Astrocyte (in vitro differentiated cells and primary cell): ENCODE results near the gene ZNF410. TPM values are rescaled to one million over a fixed set of nuclear protein-coding genes. Genes with fewer than 3 reads are reported as not detected.

ENCODE experiments used
- DNase-seq: peaks from one replicate; pipeline ENCODE4 v3.0.0-alpha.2; 2010; ENCODE audit warnings: low read depth
- FAIRE-seq: peaks from 2 replicates; lab custom pipeline; 2011; peaks lifted over from hg19 to GRCh38; lab: Jason Lieb, UNC
- H2AFZ ChIP-seq: 2 replicates; pipeline ENCODE4 v1.6.0; 2012; ENCODE audit warnings: low read depth, low read length, inconsistent platforms
- H3K27ac ChIP-seq: 2 replicates; pipeline ENCODE4 v1.5.1; 2011; ENCODE audit warnings: low read depth, low read length, inconsistent platforms
- H3K27me3 ChIP-seq: 2 replicates; pipeline ENCODE4 v1.6.0; 2011; ENCODE audit warnings: low read length, inconsistent platforms; ENCODE audit not compliant: insufficient read depth
- H3K36me3 ChIP-seq: 2 replicates; pipeline ENCODE4 v1.5.1; 2011; ENCODE audit warnings: low read length, inconsistent platforms; ENCODE audit not compliant: insufficient read depth
- H3K4me1 ChIP-seq: 2 replicates; pipeline ENCODE4 v1.5.1; 2011; ENCODE audit warnings: low read length, inconsistent platforms; ENCODE audit not compliant: insufficient read depth
- H3K4me2 ChIP-seq: 2 replicates; pipeline ENCODE4 v1.6.0; 2012; ENCODE audit warnings: low read length, inconsistent platforms
- H3K4me3 ChIP-seq: 2 replicates; pipeline ENCODE4 v1.5.1; 2011; ENCODE audit warnings: low read depth, mild to moderate bottlenecking, low read length, inconsistent platforms; ENCODE audit not compliant: insufficient read depth
- H3K79me2 ChIP-seq: 2 replicates; pipeline ENCODE4 v1.6.0; 2012; ENCODE audit warnings: mild to moderate bottlenecking, low read length, inconsistent platforms; ENCODE audit not compliant: insufficient read depth
- H3K9ac ChIP-seq: 2 replicates; pipeline ENCODE4 v1.6.0; 2012; ENCODE audit warnings: mild to moderate bottlenecking, low read length, inconsistent platforms
- H3K9me3 ChIP-seq: 2 replicates; pipeline ENCODE4 v1.5.1; 2012; ENCODE audit warnings: low read depth, mild to moderate bottlenecking, low read length, inconsistent platforms; ENCODE audit not compliant: insufficient read depth
- H4K20me1 ChIP-seq: 2 replicates; pipeline ENCODE4 v1.6.0; 2012; ENCODE audit warnings: low read length, inconsistent platforms; ENCODE audit not compliant: insufficient read depth
- H3K27ac Mint-ChIP-seq: one replicate; pipeline ENCODE4 v1.8.0; 2021; ENCODE audit warnings: mild to moderate bottlenecking, mixed read lengths; ENCODE audit not compliant: unreplicated experiment
- H3K27me3 Mint-ChIP-seq: one replicate; pipeline ENCODE4 v1.8.0; 2021; ENCODE audit warnings: low read depth, mixed read lengths; ENCODE audit not compliant: unreplicated experiment
- H3K36me3 Mint-ChIP-seq: one replicate; pipeline ENCODE4 v1.8.0; 2021; ENCODE audit warnings: low read depth, mixed read lengths; ENCODE audit not compliant: unreplicated experiment
- H3K4me1 Mint-ChIP-seq: one replicate; pipeline ENCODE4 v1.8.0; 2021; ENCODE audit warnings: low read depth, mixed read lengths; ENCODE audit not compliant: unreplicated experiment
- H3K4me3 Mint-ChIP-seq: one replicate; pipeline ENCODE4 v1.8.0; 2021; ENCODE audit warnings: mild to moderate bottlenecking, moderate library complexity, mixed read lengths; ENCODE audit not compliant: unreplicated experiment
- H3K9me3 Mint-ChIP-seq: one replicate; pipeline ENCODE4 v1.8.0; 2021; ENCODE audit warnings: mild to moderate bottlenecking, mixed read lengths; ENCODE audit not compliant: unreplicated experiment
- EZH2 ChIP-seq: IDR thresholded peaks from 2 replicates; pipeline ENCODE4 v1.6.1; 2012; ENCODE audit warnings: mild to moderate bottlenecking, low read length, inconsistent platforms; ENCODE audit not compliant: insufficient read depth
- total RNA-seq: library from RNA; stranded (reverse); gene quantifications from 2 replicates; pipeline ENCODE4 v1.2.1, GENCODE V29; 2021
- TF ChIP-seq, protein P1 (sequence below): IDR thresholded peaks from 2 replicates; pipeline ENCODE4 v1.5.1; 2011; ENCODE audit warnings: low read depth, mild to moderate bottlenecking, inconsistent platforms, low read length, moderate library complexity; ENCODE audit not compliant: insufficient read depth

The ZNF410 gene
- total RNA-seq, 1 donor from 2014 or later: 42.9 TPM

GRCh38 chr14:73859145-73859544 is 27.5 kb upstream of the ZNF410 start:
- Mint-ChIP-seq H3K36me3 (peaks cover 5% of the 10 kb centered on the region), H3K27ac (no peak overlapping the region), H3K4me1 (no peaks in the 10 kb centered on the region), H3K9me3 (no peaks in the 10 kb centered on the region), H3K27me3 (no peaks in the 10 kb centered on the region), H3K4me3 (no peak overlapping the region)
- H3K4me1 ChIP-seq: no peaks in the 10 kb centered on the region
- H3K27ac ChIP-seq: no peak overlapping the region
- H2AFZ ChIP-seq: no peak overlapping the region
- no peak for DNase-seq
- TF ChIP-seq EZH2: no peak
- TF ChIP-seq, protein P1, sequence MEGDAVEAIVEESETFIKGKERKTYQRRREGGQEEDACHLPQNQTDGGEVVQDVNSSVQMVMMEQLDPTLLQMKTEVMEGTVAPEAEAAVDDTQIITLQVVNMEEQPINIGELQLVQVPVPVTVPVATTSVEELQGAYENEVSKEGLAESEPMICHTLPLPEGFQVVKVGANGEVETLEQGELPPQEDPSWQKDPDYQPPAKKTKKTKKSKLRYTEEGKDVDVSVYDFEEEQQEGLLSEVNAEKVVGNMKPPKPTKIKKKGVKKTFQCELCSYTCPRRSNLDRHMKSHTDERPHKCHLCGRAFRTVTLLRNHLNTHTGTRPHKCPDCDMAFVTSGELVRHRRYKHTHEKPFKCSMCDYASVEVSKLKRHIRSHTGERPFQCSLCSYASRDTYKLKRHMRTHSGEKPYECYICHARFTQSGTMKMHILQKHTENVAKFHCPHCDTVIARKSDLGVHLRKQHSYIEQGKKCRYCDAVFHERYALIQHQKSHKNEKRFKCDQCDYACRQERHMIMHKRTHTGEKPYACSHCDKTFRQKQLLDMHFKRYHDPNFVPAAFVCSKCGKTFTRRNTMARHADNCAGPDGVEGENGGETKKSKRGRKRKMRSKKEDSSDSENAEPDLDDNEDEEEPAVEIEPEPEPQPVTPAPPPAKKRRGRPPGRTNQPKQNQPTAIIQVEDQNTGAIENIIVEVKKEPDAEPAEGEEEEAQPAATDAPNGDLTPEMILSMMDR: no peak
- no peak overlapping the region for H3K4me2 ChIP-seq
- H3K36me3 ChIP-seq: no peaks in the 10 kb centered on the region
- no peaks in the 10 kb centered on the region for H3K27me3 ChIP-seq
- H3K79me2 ChIP-seq: no peaks in the 10 kb centered on the region
- no peak overlapping the region for H3K4me3 ChIP-seq
- FAIRE-seq: no peak
- no peak overlapping the region for H3K9ac ChIP-seq
- H3K9me3 ChIP-seq: no peaks in the 10 kb centered on the region
- H4K20me1 ChIP-seq: no peaks in the 10 kb centered on the region

- Histone ChIP-seq H2AFZ (no peak overlapping the region), H3K4me2 (no peak overlapping the region), H4K20me1 (no peaks in the 10 kb centered on the region), H3K9me3 (no peaks in the 10 kb centered on the region), H3K79me2 (no peaks in the 10 kb centered on the region), H3K27me3 (no peaks in the 10 kb centered on the region), H3K36me3 (no peaks in the 10 kb centered on the region), H3K4me1 (no peaks in the 10 kb centered on the region), H3K27ac (no peak overlapping the region), H3K4me3 (no peak overlapping the region), H3K9ac (no peak overlapping the region)
- H3K4me3 Mint-ChIP-seq: no peak overlapping the region
- no peaks in the 10 kb centered on the region for H3K4me1 Mint-ChIP-seq
- TF ChIP-seq, protein P1: no peak
- TF ChIP-seq EZH2: no peak
- no peak overlapping the region for H3K27ac Mint-ChIP-seq
- DNase-seq (no peak), FAIRE-seq (no peak)
- H3K36me3 Mint-ChIP-seq: peaks cover 9% of the 10 kb centered on the region
- H3K27me3 Mint-ChIP-seq: no peaks in the 10 kb centered on the region
- H3K9me3 Mint-ChIP-seq: no peaks in the 10 kb centered on the region
Observed at GRCh38 chr14:73861073-73861472, 25.6 kb upstream of the ZNF410 start.

- no peaks in the 10 kb centered on the region for H3K79me2 ChIP-seq
- FAIRE-seq (no peak), DNase-seq (no peak)
- Mint-ChIP-seq H3K27ac (no peak overlapping the region), H3K36me3 (peaks cover 12% of the 10 kb centered on the region), H3K4me1 (no peaks in the 10 kb centered on the region), H3K4me3 (no peak overlapping the region), H3K27me3 (no peaks in the 10 kb centered on the region), H3K9me3 (no peaks in the 10 kb centered on the region)
- no peak overlapping the region for H2AFZ ChIP-seq
- no peaks in the 10 kb centered on the region for H3K4me1 ChIP-seq
- H3K9ac ChIP-seq: no peak overlapping the region
- H3K9me3 ChIP-seq: no peaks in the 10 kb centered on the region
- TF ChIP-seq, protein P1: no peak
- no peak for TF ChIP-seq EZH2
- no peak overlapping the region for H3K4me3 ChIP-seq
- H4K20me1 ChIP-seq: no peaks in the 10 kb centered on the region
- no peaks in the 10 kb centered on the region for H3K36me3 ChIP-seq
- no peaks in the 10 kb centered on the region for H3K27me3 ChIP-seq
- H3K4me2 ChIP-seq: no peak overlapping the region
- no peak overlapping the region for H3K27ac ChIP-seq
Observed at GRCh38 chr14:73862480-73862879, 24.2 kb upstream of the ZNF410 start.
